ENCODE measurements around the gene GPAT3.
"Not testable (repeated sequence)": the region's sequence is repeated elsewhere in the genome, so short reads cannot be mapped to it uniquely, and the experiment has no call there.

GPAT3 gene

GRCh38 chr4:83535520-83536361, at the start of gene GPAT3:
Gene GPAT3, plus strand, starts transcription at chr4:83536108. Its CDS starts 515 bp downstream, at chr4:83536623.
- peak; percentile 89 for DNase-seq (ENCODE audit: low spot score)

- no peak for DNase-seq (ENCODE audit: low spot score)
Measured at GRCh38 chr4:83486457-83487129, 49.3 kb upstream of the GPAT3 start.

- DNase-seq (ENCODE audit: low spot score) = no peak
Measured at GRCh38 chr4:83489711-83490326, 46.1 kb upstream of the GPAT3 start.

- peak; percentile 55 for DNase-seq (ENCODE audit: low spot score)
Measured at GRCh38 chr4:83490876-83491450, 44.9 kb upstream of the GPAT3 start.

GRCh38 chr4:83496085-83496917, 39.6 kb upstream of the GPAT3 start:
- not testable (repeated sequence) for DNase-seq (ENCODE audit: low spot score)

GRCh38 chr4:83498187-83498586, 37.7 kb upstream of the GPAT3 start:
- no peak for DNase-seq (ENCODE audit: low spot score)

- not testable (repeated sequence) for DNase-seq (ENCODE audit: low spot score)
Measured at GRCh38 chr4:83501671-83502070, 34.2 kb upstream of the GPAT3 start.

- no peak for DNase-seq (ENCODE audit: low spot score)
Measured at GRCh38 chr4:83503974-83504373, 31.9 kb upstream of the GPAT3 start.

- no peak for DNase-seq (ENCODE audit: low spot score)
Measured at GRCh38 chr4:83504503-83504902, 31.4 kb upstream of the GPAT3 start.

- DNase-seq (ENCODE audit: low spot score) = no peak
Measured at GRCh38 chr4:83504996-83505395, 30.9 kb upstream of the GPAT3 start.

GRCh38 chr4:83509156-83509585, 26.7 kb upstream of the GPAT3 start:
- peak; percentile 67 for DNase-seq (ENCODE audit: low spot score)

GRCh38 chr4:83510442-83510841, 25.5 kb upstream of the GPAT3 start:
- no peak for DNase-seq (ENCODE audit: low spot score)

- DNase-seq (ENCODE audit: low spot score) = peak; percentile 57
Measured at GRCh38 chr4:83516042-83516772, 19.7 kb upstream of the GPAT3 start.

GRCh38 chr4:83522239-83522638, 13.7 kb upstream of the GPAT3 start:
- DNase-seq (ENCODE audit: low spot score) = no peak

- no peak for DNase-seq (ENCODE audit: low spot score)
Measured at GRCh38 chr4:83527671-83528070, 8.2 kb upstream of the GPAT3 start.

GRCh38 chr4:83536362-83537272, 709 bp downstream of the GPAT3 start:
- no peak for DNase-seq (ENCODE audit: low spot score)

GRCh38 chr4:83542225-83542624, 6.3 kb downstream of the GPAT3 start:
- DNase-seq (ENCODE audit: low spot score) = no peak

GRCh38 chr4:83546786-83547185, 10.9 kb downstream of the GPAT3 start:
- peak; percentile 14 for DNase-seq (ENCODE audit: low spot score)

- DNase-seq (ENCODE audit: low spot score) = peak; percentile 93
Measured at GRCh38 chr4:83548151-83548905, 12.4 kb downstream of the GPAT3 start.

All from AG20443 (cell line).